HCT116 (cell line): ENCODE results near the gene HMCES. TPM values are rescaled to one million over a fixed set of nuclear protein-coding genes. Genes with fewer than 3 reads are reported as not detected.

Experiments
- ATAC-seq: fragments of 200-7000 bp; cut with Tn5 transposase; 2 replicates; pipeline ENCODE4 v1.9.1; 2020; ENCODE audit warnings: mild to moderate bottlenecking, moderate library complexity
- BruUV-seq: library from RNA; stranded (reverse); fragments of 400-500 nt; replicated peaks from 2 replicates; lab custom pipeline; 2021; lab: Mats Ljungman, UMichigan
- CTCF ChIA-PET: fragments of 300-600 bp; sonication (Branson Sonifier 250); formaldehyde crosslinking; loops from one replicate; lab custom pipeline; 2021; ENCODE audit warnings: antibody characterized with exemption; lab: Charles Lee
- POLR2A ChIA-PET: fragments of 300-600, 350-600 bp; sonication (Branson Sonifier 250); formaldehyde crosslinking; loops from one replicate; lab custom pipeline; 2021; ENCODE audit warnings: antibody characterized with exemption; lab: Charles Lee
- RAD21 ChIA-PET, 2 experiments: fragments of 300-600 bp; sonication (Branson Sonifier 250); formaldehyde crosslinking; loops; one replicate each; lab custom pipeline; 2023; ENCODE audit warnings: low total read pairs in 2 of 2; ENCODE audit not compliant: uncharacterized antibody in 2 of 2, unreplicated experiment in 2 of 2, low non-redundant PET in 1 of 2; lab: Charles Lee
- DNase-seq: peaks from one replicate; pipeline ENCODE4 v3.0.0-alpha.2; 2010; ENCODE audit warnings: low read depth, low spot score
- H2AFZ ChIP-seq: fragments of 200-600 bp; shearing (Covaris generic), sonication (generic); 2 replicates; pipeline ENCODE4 v1.6.1; 2017; ENCODE audit warnings: low read depth, mixed run types, mixed read lengths, antibody characterized with exemption, low read length; ENCODE audit not compliant: poor library complexity, severe bottlenecking
- H3K27ac ChIP-seq: 2 replicates; pipeline ENCODE4 v1.5.1; 2012; ENCODE audit warnings: low read depth, low read length
- H3K27me3 ChIP-seq: fragments of 200-600 bp; sonication (generic); 2 replicates; pipeline ENCODE4 v1.6.1; 2016; ENCODE audit warnings: mixed run types, low read length, mixed read lengths; ENCODE audit not compliant: insufficient read depth
- H3K36me3 ChIP-seq, 2 experiments: fragments of 200-500 bp in 1 of 2; fragments of 200-600 bp in 1 of 2; sonication (Bioruptor generic) in 1 of 2; sonication (generic) in 1 of 2; 2 replicates each; pipeline versions ENCODE4 v1.5.1 to v1.6.1; 2014 to 2016; ENCODE audit warnings: low read length in 2 of 2, inconsistent platforms in 1 of 2, mixed read lengths in 1 of 2, mixed run types in 1 of 2; ENCODE audit not compliant: insufficient read depth in 2 of 2, control insufficient read depth in 1 of 2
- H3K4me1 ChIP-seq, 2 experiments: fragments of 200-600 bp in 1 of 2; sonication (generic) in 1 of 2; 2 replicates each; pipeline versions ENCODE4 v1.5.1 to v1.6.1; 2012 to 2017; ENCODE audit warnings: low read length in 2 of 2, inconsistent platforms in 1 of 2, mild to moderate bottlenecking in 1 of 2, mixed read lengths in 1 of 2, mixed run types in 1 of 2, moderate library complexity in 1 of 2; ENCODE audit not compliant: insufficient read depth in 2 of 2, control insufficient read depth in 1 of 2
- H3K4me2 ChIP-seq: fragments of 200-600 bp; sonication (generic); 2 replicates; pipeline ENCODE4 v1.6.1; 2017; ENCODE audit warnings: mixed run types, low read length, mixed read lengths
- H3K4me3 ChIP-seq, 2 experiments: fragments of 200-600 bp in 1 of 2; sonication (generic) in 1 of 2; replicated peaks in 1 of 2; 2 replicates each; pipeline ENCODE4 v1.5.1; 2011 to 2016; ENCODE audit warnings: low read length in 2 of 2, control low read depth in 1 of 2, low read depth in 1 of 2, mild to moderate bottlenecking in 1 of 2, mixed read lengths in 1 of 2, mixed run types in 1 of 2
- H3K79me2 ChIP-seq: fragments of 200-600 bp; sonication (generic); 2 replicates; pipeline ENCODE4 v1.6.1; 2017; ENCODE audit warnings: mild to moderate bottlenecking, mixed run types, low read length, moderate library complexity, mixed read lengths; ENCODE audit not compliant: insufficient read depth
- H3K9ac ChIP-seq: fragments of 200-600 bp; sonication (generic); 2 replicates; pipeline ENCODE4 v1.6.1; 2016; ENCODE audit warnings: low read length, mixed read lengths
- H3K9me2 ChIP-seq: fragments of 200-600 bp; sonication (generic), shearing (Covaris generic); 2 replicates; pipeline ENCODE4 v1.6.1; 2017; ENCODE audit warnings: mixed run types, mild to moderate bottlenecking, moderate library complexity; ENCODE audit not compliant: insufficient read depth
- H3K9me3 ChIP-seq, 2 experiments: fragments of 200-500 bp in 1 of 2; fragments of 200-600 bp in 1 of 2; sonication (Bioruptor generic) in 1 of 2; sonication (generic) in 1 of 2; 2 replicates each; pipeline ENCODE4 v1.6.1; 2014 to 2017; ENCODE audit warnings: low read length in 2 of 2, mixed read lengths in 2 of 2, inconsistent platforms in 1 of 2, low read depth in 1 of 2, mild to moderate bottlenecking in 1 of 2, mixed run types in 1 of 2, moderate library complexity in 1 of 2; ENCODE audit not compliant: control insufficient read depth in 1 of 2, insufficient read depth in 1 of 2
- H4K20me1 ChIP-seq: fragments of 200-600 bp; sonication (generic), shearing (Covaris generic); 2 replicates; pipeline ENCODE4 v1.6.1; 2017; ENCODE audit warnings: mixed run types, mild to moderate bottlenecking, moderate library complexity; ENCODE audit not compliant: insufficient read depth
- ATF3 ChIP-seq: IDR thresholded peaks from 2 replicates; pipeline ENCODE4 v1.6.1; 2012
- CBX3 ChIP-seq: IDR thresholded peaks from 2 replicates; pipeline ENCODE4 v1.6.1; 2012; ENCODE audit warnings: low read depth
- CTCF ChIP-seq, 3 experiments: fragments of 200-600 bp in 1 of 3; sonication (generic) in 1 of 3; IDR thresholded peaks in 2 of 3; conservative IDR thresholded peaks in 1 of 3; 2 replicates each; pipeline ENCODE4 v1.5.1; 2012 to 2017; ENCODE audit warnings: low read depth in 2 of 3, low read length in 2 of 3, antibody characterized with exemption in 1 of 3, borderline replicate concordance in 1 of 3, control low read depth in 1 of 3, mild to moderate bottlenecking in 1 of 3, mixed read lengths in 1 of 3, mixed run types in 1 of 3, moderate library complexity in 1 of 3; ENCODE audit not compliant: insufficient read depth in 1 of 3
- EGR1 ChIP-seq: IDR thresholded peaks from 2 replicates; pipeline ENCODE4 v1.6.1; 2012; ENCODE audit warnings: low read depth
- REST ChIP-seq: IDR thresholded peaks from 2 replicates; pipeline ENCODE4 v1.6.1; 2012; ENCODE audit warnings: low read depth
- SP1 ChIP-seq: IDR thresholded peaks from 2 replicates; pipeline ENCODE4 v1.6.1; 2012; ENCODE audit warnings: low read depth
- intact Hi-C: fragments of 100-400 bp; cut with micrococcal nuclease; formaldehyde crosslinking; loops from 2 replicates; pipeline ENCODE4 v1.10.0; 2022
- total RNA-seq: library from RNA; stranded (reverse); gene quantifications from one replicate; pipeline ENCODE4 v1.2.1, GENCODE V29; 2021; ENCODE audit not compliant: unreplicated experiment

The HMCES gene
- total RNA-seq, 1 experiment from 2014 or later: 78.9 TPM

GRCh38 chr3:129344540-129345220, 66.0 kb downstream of the HMCES start:
- RAD21 ChIA-PET: no interaction called here
- Histone ChIP-seq H3K4me3 (no peak overlapping the region), H3K79me2 (no peaks in the 10 kb centered on the region), H4K20me1 (no peaks in the 10 kb centered on the region), H3K9me3 (no peaks in the 10 kb centered on the region), H3K9ac (no peak overlapping the region), H3K4me2 (peak overlapping the region; percentile 48), H3K9me2 (no peaks in the 10 kb centered on the region), H3K4me1 (peaks cover 9 to 13% of the 10 kb centered on the region in 2 experiments; a peak in 2 of 4 replicates), H3K27me3 (no peaks in the 10 kb centered on the region), H3K27ac (no peak overlapping the region), H2AFZ (no peak overlapping the region)
- DNase-seq (no peak), ATAC-seq (peak; percentile 69)
- intact Hi-C loops: no loop called here
- BruUV-seq: no TSS peak
- POLR2A ChIA-PET: no interaction called here
- TF ChIP-seq REST: no peak
- no peak for TF ChIP-seq SP1
- TF ChIP-seq CTCF (IDR thresholded peaks at IDR 0.05 in 2 of 3, conservative IDR thresholded peaks at IDR 0.05 in 1 of 3; ENCODE audit: borderline replicate concordance in 1 of 3, insufficient read depth in 1 of 3, low read depth in 2 of 3, low read length in 2 of 3): 0 out of 6 replicates have a peak, but pooled peaks of 1 of the 3 experiments have one; percentile 5
- TF ChIP-seq CBX3: no peak
- no peak for TF ChIP-seq ATF3
- no peak for TF ChIP-seq EGR1
- TF ChIP-seq, all 23 proteins: peak for 1
- CTCF ChIA-PET: no interaction called here
- H3K36me3 ChIP-seq: no peaks in the 10 kb centered on the region
